A673 (cell line): ENCODE data around the gene TAS1R3. TPM values are rescaled to one million over a fixed set of nuclear protein-coding genes. Genes with fewer than 3 reads are reported as not detected.

Experiments used
- BruUV-seq: library from RNA; stranded (reverse); fragments of 400-500 nt; replicated peaks from 2 replicates; lab custom pipeline; 2021; lab: Mats Ljungman, UMichigan
- CTCF ChIA-PET: fragments of 300-600 bp; sonication (Branson Sonifier 250); formaldehyde crosslinking; loops from one replicate; lab custom pipeline; 2022; ENCODE audit warnings: antibody characterized with exemption; lab: Charles Lee
- POLR2A ChIA-PET: fragments of 300-600 bp; sonication (Branson Sonifier 250); formaldehyde crosslinking; loops from one replicate; lab custom pipeline; 2022; ENCODE audit warnings: antibody characterized with exemption; ENCODE audit not compliant: low non-redundant PET; lab: Charles Lee
- DNase-seq: peaks from one replicate; pipeline ENCODE4 v3.0.0-alpha.2; 2015; ENCODE audit warnings: low spot score
- H3K27ac ChIP-seq: fragments of 200-600 bp; sonication (generic); 2 replicates; pipeline ENCODE4 v1.5.1; 2016; ENCODE audit warnings: mixed run types, low read depth, mild to moderate bottlenecking, mixed read lengths, antibody characterized with exemption, low read length; ENCODE audit not compliant: poor library complexity, severe bottlenecking
- H3K27me3 ChIP-seq: fragments of 200-600 bp; sonication (generic); replicated peaks from 2 replicates; pipeline ENCODE4 v1.6.1; 2017; ENCODE audit warnings: mixed run types, low read depth, mild to moderate bottlenecking, mixed read lengths, antibody characterized with exemption, low read length; ENCODE audit not compliant: insufficient read depth, poor library complexity
- H3K36me3 ChIP-seq: fragments of 200-600 bp; sonication (generic); 2 replicates; pipeline ENCODE4 v1.6.1; 2016; ENCODE audit warnings: mixed run types, mild to moderate bottlenecking, mixed read lengths, antibody characterized with exemption, low read length; ENCODE audit not compliant: insufficient read depth, poor library complexity, severe bottlenecking
- H3K4me1 ChIP-seq: fragments of 200-600 bp; sonication (generic); 2 replicates; pipeline ENCODE4 v1.6.1; 2017; ENCODE audit warnings: mixed run types, mild to moderate bottlenecking, mixed read lengths, antibody characterized with exemption, low read length; ENCODE audit not compliant: insufficient read depth, poor library complexity, severe bottlenecking
- H3K4me3 ChIP-seq: fragments of 200-600 bp; sonication (generic); 2 replicates; pipeline ENCODE4 v1.5.1; 2016; ENCODE audit warnings: low read depth, mixed run types, mild to moderate bottlenecking, mixed read lengths, low read length; ENCODE audit not compliant: poor library complexity, severe bottlenecking
- H3K9me3 ChIP-seq: fragments of 200-600 bp; sonication (generic); 2 replicates; pipeline ENCODE4 v1.6.1; 2016; ENCODE audit warnings: mixed run types, low read depth, mild to moderate bottlenecking, mixed read lengths, antibody characterized with exemption, low read length; ENCODE audit not compliant: poor library complexity, severe bottlenecking
- CTCF ChIP-seq: fragments of 300-800, 200-600 bp; sonication (generic); conservative IDR thresholded peaks from 2 replicates; pipeline ENCODE4 v1.5.1; 2017; ENCODE audit warnings: low read depth, mild to moderate bottlenecking, antibody characterized with exemption, low read length, moderate library complexity, mixed read lengths
- EZH2 ChIP-seq: fragments of 200-600 bp; sonication (generic); IDR thresholded peaks from 2 replicates; pipeline ENCODE4 v1.6.1; 2017; ENCODE audit warnings: borderline replicate concordance, low read depth, mild to moderate bottlenecking, mixed read lengths, antibody characterized with exemption, low read length; ENCODE audit not compliant: poor library complexity, severe bottlenecking
- intact Hi-C: fragments of 100-400 bp; cut with micrococcal nuclease; formaldehyde crosslinking; loops from one replicate; pipeline ENCODE4 v1.10.0; 2022; ENCODE audit not compliant: unreplicated experiment
- total RNA-seq: library from RNA; stranded (reverse); gene quantifications from 2 replicates; pipeline ENCODE4 v1.2.3, GENCODE V29; 2021

TAS1R3 gene
- total RNA-seq, 1 experiment from 2014 or later: 0.21 TPM

GRCh38 chr1:1358433-1359271 is 27.6 kb downstream of the TAS1R3 start, which contains the start of gene MXRA8:
MXRA8 (minus strand) TSS chr1:1358555; CDS start chr1:1358504, 51 bp downstream.
- ChIA-PET CTCF (no interaction called here), POLR2A (no interaction called here)
- intact Hi-C loops: no loop called here
- Histone ChIP-seq H3K27ac (no peak within 1 kb of the TSS), H3K9me3 (no peaks in the 10 kb centered on the region), H3K27me3 (peaks cover 5% of the 10 kb centered on the region), H3K4me1 (no peaks in the 10 kb centered on the region), H3K4me3 (no peak within 1 kb of the TSS), H3K36me3 (no peaks in the 10 kb centered on the region)
- no peak for DNase-seq
- TF ChIP-seq EZH2 (no peak), CTCF (no peak)
- BruUV-seq: no TSS peak

- DNase-seq: no peak
- intact Hi-C loops: no loop called here
- Histone ChIP-seq H3K27ac (no peak overlapping the region), H3K9me3 (no peaks in the 10 kb centered on the region), H3K4me1 (no peaks in the 10 kb centered on the region), H3K4me3 (no peak overlapping the region), H3K36me3 (no peaks in the 10 kb centered on the region), H3K27me3 (peaks cover 1% of the 10 kb centered on the region)
- TF ChIP-seq EZH2 (no peak), CTCF (no peak)
- ChIA-PET POLR2A (no interaction called here), CTCF (no interaction called here)
- no TSS peak for BruUV-seq
Observed at GRCh38 chr1:1359308-1359663, 28.2 kb downstream of the TAS1R3 start.

- Histone ChIP-seq H3K27ac (no peak overlapping the region), H3K27me3 (no peaks in the 10 kb centered on the region), H3K4me3 (no peak overlapping the region), H3K4me1 (no peaks in the 10 kb centered on the region), H3K9me3 (no peaks in the 10 kb centered on the region), H3K36me3 (no peaks in the 10 kb centered on the region)
- TF ChIP-seq EZH2 (no peak), CTCF (no peak)
- CTCF ChIA-PET: no interaction called here
- DNase-seq: no peak
- BruUV-seq: no TSS peak
- POLR2A ChIA-PET: no interaction called here
- intact Hi-C loops: no loop called here
Observed at GRCh38 chr1:1359664-1360468, 28.8 kb downstream of the TAS1R3 start.
